A549 (cell line): ENCODE measurements around the gene SRCIN1.
"Not testable (repeated sequence)": the region's sequence is repeated elsewhere in the genome, so short reads cannot be mapped to it uniquely, and the experiment has no call there.

Experiments used
- CTCF ChIP-seq: fragments of >200 bp; sonication (Bioruptor Twin); formaldehyde crosslinking; IDR thresholded peaks from 3 replicates; pipeline ENCODE4 v1.5.1; 2016
- MAX ChIP-seq: IDR thresholded peaks from 2 replicates; pipeline ENCODE4 v1.6.1; 2012
- MYC ChIP-seq: IDR thresholded peaks from 2 replicates; pipeline ENCODE4 v1.6.1; 2012; ENCODE audit warnings: mild to moderate bottlenecking, inconsistent platforms, low read length, improper control_type of control experiment, borderline replicate concordance
- NFE2L2 ChIP-seq: fragments of 150-350 bp; conservative IDR thresholded peaks from 2 replicates; pipeline ENCODE4 v1.6.1; 2014; ENCODE audit warnings: low read length
- PBX3 ChIP-seq: IDR thresholded peaks from 2 replicates; pipeline ENCODE4 v1.6.1; 2012
- POLR2A ChIP-seq: IDR thresholded peaks from 2 replicates; pipeline ENCODE4 v1.6.1; 2012; ENCODE audit warnings: mild to moderate bottlenecking, low read length
- RAD21 ChIP-seq, 2 experiments: fragments of >200 bp in 1 of 2; sonication (Bioruptor Twin) in 1 of 2; formaldehyde crosslinking in 1 of 2; IDR thresholded peaks in 1 of 2; conservative IDR thresholded peaks in 1 of 2; 2 replicates in 1 of 2; 3 replicates in 1 of 2; pipeline ENCODE4 v1.6.1; 2012 to 2018; ENCODE audit warnings: inconsistent platforms in 1 of 2
- RFX5 ChIP-seq: fragments of 450-650 bp; IDR thresholded peaks from 2 replicates; pipeline ENCODE4 v1.7.1; 2014; ENCODE audit warnings: antibody characterized with exemption, mild to moderate bottlenecking, moderate library complexity
- SREBF2 ChIP-seq: fragments of 450-650 bp; IDR thresholded peaks from 2 replicates; pipeline ENCODE4 v1.6.1; 2014; ENCODE audit warnings: mild to moderate bottlenecking, moderate library complexity

- TF ChIP-seq RFX5; POLR2A; CTCF; NFE2L2; MAX; RAD21 (conservative IDR thresholded peaks at IDR 0.05 in 1 of 2, IDR thresholded peaks at IDR 0.05 in 1 of 2); SREBF2; MYC; PBX3: not testable (repeated sequence)
These were observed 111.6 kb downstream of the SRCIN1 start for GRCh38 chr17:38494152-38494551.
